ENCODE results near the gene ESR2.
"Not testable (repeated sequence)": the region's sequence is repeated elsewhere in the genome, so short reads cannot be mapped to it uniquely, and the experiment has no call there.

ESR2 gene

GRCh38 chr14:64074961-64075612 is 219.1 kb downstream of the ESR2 start:
- DNase-seq: no peak

GRCh38 chr14:64069634-64070359 is 224.4 kb downstream of the ESR2 start:
- no peak for DNase-seq

- no peak for DNase-seq
Observed at GRCh38 chr14:64064447-64064846, 229.7 kb downstream of the ESR2 start.

GRCh38 chr14:64062381-64063115 is 231.6 kb downstream of the ESR2 start:
- no peak for DNase-seq

DNA sequence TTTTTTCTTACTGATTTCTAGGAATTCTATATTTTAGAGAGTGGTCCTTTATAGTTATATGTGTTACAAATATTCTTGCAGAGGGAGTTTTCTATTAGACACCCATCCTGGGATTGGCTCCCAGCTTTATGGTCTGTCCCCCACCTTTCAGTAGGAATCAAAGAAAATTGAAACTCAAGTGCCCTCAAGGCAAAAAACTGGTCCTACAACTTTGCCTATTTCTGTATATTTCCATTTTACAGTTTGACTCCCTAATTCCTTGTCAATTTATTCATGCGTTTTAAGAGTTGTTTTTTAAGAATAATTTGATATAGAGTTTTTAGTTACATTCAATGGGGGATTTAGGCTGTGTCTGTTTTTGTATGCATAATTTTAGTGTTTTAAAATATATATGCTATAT is 232.5 kb downstream of the ESR2 start:
- no peak for DNase-seq

DNA sequence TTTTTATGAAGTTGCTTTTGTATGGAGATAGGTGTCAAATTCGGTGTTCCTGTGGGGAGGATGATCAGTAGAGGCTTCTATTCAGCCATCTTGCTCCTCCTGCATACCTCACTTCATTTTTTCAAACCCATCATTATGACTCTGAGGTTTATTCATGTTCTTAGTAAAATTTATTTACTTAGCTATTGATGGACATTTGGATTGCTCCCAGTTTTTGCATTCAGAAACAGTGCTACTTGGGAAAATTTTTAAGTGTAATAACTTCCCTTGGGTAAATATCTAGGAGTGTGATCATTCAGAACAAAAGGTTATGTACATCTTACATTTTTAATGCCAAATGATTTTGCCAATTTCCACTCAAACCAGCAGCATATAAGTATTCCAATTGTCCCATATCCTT is 233.1 kb downstream of the ESR2 start:
- no peak for DNase-seq

DNA sequence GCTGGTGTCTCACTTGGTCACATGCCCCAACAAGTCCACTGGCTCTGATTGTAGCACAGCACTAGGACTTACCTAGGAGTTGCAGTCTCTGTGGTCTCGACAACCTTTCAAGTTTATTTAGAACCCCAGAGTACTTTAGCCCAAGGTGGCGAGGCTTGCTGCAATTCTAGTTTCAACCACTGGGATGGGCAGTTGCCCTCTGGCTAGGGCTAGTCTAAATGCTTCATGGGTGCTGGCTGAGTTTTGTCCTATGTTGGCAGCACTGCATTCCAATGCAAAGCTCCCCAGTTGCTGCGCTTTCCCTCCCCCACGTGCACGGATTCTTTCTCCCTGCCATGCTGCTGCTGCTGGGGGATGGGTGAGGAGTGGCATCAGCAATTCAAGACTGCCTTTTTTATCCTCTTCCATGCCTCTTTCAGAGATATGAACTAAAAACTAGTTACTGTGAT is 233.5 kb downstream of the ESR2 start:
- DNase-seq: no peak

- no peak for DNase-seq
Observed at GRCh38 chr14:64060199-64060545, 234.0 kb downstream of the ESR2 start.

DNA sequence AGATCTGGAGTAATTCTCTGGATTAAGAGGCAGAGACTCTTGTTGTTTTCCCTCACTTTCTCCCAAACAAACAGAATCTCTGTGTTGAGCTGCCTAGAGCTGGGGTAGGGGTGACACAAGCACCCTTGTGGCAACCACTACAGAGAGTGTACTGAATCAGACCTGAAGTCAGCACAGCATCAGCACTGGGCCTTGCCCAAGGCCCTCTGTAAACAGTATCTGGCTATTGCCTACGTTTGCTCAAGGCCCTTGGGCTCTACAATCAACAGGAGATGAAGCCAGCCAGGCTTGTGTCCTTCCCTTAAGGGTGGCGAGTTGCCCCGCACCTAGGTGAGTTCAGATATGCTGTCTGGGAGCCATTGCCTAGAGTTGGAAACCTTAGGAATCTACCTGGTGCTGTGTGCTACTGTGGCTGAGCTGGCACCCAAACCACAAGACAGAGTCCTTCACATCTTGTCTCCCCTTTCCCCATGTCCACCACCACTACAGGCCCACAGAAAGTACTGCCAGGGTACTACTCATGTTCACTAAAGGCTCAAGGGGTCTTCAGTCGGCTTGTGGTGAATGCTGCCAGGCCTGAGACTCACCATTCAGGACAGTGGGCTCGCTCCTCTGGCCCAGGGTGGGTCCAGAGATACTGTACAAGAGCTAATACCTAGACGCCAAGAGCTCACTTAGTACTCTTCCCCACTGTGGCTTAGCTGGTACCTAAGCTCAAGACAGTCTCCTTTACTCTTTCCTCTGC is 234.5 kb downstream of the ESR2 start:
- DNase-seq: no peak

DNA sequence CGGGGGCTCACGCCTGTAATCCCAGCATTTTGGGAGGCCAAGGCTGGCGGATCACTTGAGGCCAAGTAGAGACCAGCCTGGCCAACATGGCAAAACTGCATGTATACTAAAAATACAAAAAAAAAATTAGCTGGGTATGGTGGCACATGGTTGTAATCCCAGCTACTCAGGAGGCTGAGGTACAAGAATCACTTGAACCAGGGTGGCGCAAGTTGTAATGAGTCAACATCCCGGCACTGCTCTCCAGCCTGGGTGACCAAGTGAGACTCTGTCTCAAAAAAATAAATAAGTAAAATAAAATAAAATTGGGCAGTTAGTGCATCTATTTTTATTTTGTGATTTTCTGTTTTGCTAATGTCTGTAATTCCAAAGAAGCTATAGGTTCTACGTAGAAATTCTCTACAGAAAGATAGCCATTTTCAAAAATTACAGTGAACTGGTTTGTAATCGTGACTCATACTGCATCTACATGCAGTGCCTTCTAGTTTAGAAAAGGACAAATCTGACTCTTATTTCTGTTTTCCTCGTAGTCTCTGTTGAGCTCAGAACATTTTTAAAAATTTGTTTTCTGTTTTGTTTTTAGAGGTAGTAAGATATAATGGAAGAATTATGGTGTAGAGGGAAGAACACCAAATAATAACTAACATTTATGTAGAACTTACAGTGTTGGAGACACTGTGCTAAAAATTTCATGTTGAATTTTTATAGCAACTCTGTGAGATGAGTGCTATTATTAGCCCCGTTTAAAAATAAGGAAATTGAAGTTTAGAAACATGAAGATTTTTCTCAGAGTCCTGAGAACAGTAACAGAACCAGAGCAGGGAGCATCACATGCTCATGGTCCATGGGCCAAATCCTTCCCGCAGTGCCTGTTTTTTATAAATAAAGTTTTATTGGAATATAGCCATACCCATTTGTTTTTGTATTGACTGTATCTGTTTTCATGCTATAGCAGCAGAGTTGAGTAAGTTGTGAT is 240.2 kb downstream of the ESR2 start:
- no peak for DNase-seq

- DNase-seq: no peak
Observed at GRCh38 chr14:64049616-64050381, 244.4 kb downstream of the ESR2 start.

DNA sequence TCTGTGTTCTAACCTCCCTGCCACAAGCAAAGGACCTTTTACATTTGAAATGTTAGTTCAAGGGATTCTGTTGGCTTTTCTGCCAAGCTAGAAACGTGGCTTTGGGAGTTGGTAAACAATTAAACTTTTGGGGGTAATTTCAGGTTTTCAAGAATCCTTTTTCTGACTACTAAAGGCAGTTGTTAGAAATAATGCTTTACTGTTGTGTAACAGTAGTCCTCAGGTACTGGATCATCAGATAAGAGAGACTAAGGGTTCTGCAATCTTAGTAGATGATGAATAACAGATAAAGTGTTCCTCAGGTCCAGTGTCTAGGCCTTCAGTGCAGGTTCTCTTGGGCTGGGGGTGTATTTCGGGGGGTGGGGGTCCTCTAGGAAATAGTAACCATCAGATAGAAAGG is 249.1 kb downstream of the ESR2 start:
- DNase-seq: no peak

DNA sequence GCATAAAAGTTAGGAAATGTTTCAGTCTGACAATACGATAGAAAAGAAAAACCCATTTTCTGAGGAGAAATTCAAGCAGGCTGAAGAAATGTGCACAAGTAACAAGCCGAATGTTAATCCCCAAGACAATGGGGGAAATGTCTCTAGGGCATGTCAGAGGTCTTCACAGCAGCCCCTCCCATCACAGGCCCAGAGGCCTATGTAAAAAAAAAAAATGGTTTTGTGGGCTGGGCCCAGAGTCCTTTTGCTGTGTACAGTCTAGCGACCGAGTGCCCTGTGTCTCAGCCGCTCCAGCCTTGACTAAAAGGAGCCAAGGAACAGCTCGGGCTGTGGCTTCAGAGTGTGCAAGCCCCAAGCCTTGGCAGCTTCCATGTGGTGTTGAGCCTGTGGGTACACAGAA is 250.9 kb downstream of the ESR2 start:
- not testable (repeated sequence) for DNase-seq

DNA sequence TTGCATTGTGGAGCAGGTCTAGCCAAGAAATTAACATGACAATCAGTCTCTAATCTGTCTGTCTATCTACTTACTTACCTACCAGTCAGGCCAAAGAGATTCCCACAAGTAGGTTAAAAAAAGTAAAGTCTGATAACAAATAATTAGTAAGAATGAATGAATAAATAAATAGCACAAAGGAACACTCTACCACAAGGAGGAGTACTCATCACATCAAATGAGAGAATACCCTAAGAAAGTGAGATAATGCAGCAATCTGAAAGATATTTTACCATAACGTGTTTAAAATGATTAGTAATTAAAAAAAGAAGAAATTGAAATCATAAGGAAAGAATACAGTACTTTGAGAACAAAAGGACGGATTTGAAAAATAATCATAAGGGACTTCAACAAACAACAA is 254.1 kb downstream of the ESR2 start:
- no peak for DNase-seq

DNA sequence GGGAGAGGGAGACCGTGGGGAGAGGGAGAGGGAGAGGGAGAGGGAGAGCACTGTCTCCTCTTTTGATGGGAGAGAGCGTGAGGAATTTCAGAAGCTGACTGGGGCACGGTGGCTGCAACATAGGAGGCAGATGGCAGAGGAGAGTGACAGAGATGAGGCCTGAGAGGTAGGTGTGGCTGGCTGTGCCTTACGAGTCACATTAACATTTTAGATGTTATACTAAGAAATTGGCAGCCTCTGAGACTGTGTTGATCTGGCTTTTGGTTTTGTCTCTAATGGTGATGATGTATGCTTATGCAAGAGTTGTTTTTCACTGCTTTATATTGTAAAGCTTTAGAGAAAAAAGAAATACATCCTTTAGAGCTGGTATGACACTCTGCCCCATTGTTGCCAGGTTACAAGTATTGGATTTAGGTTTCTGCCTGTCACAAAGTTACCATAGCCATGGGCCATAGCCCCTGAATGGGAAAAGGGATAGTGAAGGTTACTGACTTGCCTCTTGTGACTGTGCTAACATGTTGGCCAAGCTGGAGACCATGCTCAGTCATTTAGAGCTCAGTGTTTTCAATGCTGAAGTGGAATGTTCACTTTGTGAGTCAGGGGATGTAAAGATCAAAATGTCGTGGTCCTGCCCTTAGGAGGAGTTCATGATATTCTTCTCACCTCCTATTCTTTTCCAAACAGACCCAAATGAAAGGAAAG is 255.2 kb downstream of the ESR2 start:
- no peak for DNase-seq

- DNase-seq: not testable (repeated sequence)
Observed at GRCh38 chr14:64037869-64038745, 256.1 kb downstream of the ESR2 start.

DNA sequence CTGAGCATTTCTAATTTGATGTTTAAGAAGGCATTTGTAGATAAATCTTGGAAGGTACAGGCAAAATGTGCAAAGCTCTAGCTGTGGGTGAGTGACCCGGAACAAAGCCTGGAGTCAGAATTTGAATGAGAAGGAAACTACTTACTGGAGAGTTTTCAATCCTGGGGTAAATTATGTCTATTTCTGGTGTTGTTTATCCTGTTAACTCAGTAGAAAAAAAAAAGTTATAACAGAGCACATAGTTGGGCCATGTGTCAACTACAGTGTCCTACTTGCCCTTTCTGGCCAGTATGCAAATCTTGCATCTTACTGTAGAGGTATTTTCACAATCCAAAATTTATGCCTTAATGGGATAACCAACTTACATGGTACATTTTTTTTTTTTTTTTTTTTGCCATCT is 259.0 kb downstream of the ESR2 start:
- no peak for DNase-seq

All from activated CD8-positive, alpha-beta memory T cell treated with anti-CD3 and anti-CD28 coated beads for 24 hours (primary cell).